HG03135 (cell line): Measurements from ENCODE around the gene MLX.
"Not testable (repeated sequence)": the region's sequence is repeated elsewhere in the genome, so short reads cannot be mapped to it uniquely, and the experiment has no call there.

Experiments
- ATAC-seq: cut with Tn5 transposase; IDR thresholded peaks from one replicate; pipeline ENCODE4 v1.9.1; 2021; ENCODE audit warnings: mild to moderate bottlenecking, moderate library complexity; ENCODE audit not compliant: unreplicated experiment

MLX gene

GRCh38 chr17:42554250-42555121, 12.4 kb upstream of the MLX start:
- ATAC-seq: peak; percentile 60

GRCh38 chr17:42555122-42555622, 11.7 kb upstream of the MLX start:
- ATAC-seq: no peak

GRCh38 chr17:42555961-42556617, 10.8 kb upstream of the MLX start:
- not testable (repeated sequence) for ATAC-seq

DNA sequence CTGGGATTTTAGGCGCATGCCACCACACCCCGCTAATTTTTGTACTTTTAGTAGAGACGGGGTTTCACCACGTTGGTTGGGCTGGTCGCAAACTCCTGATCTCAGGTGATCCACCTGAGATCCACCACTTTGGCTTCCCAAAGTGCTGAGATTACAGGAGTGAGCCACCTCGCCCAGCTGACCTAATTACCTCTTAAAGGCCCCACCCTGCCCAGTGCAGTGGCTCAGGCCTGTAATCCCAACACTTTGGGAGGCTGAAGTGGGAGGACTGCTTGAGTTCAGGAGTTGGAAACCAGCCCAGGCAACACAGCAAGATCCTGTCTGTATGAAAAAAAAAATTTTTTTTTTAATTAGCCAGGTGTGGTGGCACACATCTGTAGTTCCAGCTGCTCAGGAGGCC, 7.8 kb upstream of the MLX start:
- no peak for ATAC-seq

GRCh38 chr17:42560246-42560645, 6.7 kb upstream of the MLX start:
- no peak for ATAC-seq

DNA sequence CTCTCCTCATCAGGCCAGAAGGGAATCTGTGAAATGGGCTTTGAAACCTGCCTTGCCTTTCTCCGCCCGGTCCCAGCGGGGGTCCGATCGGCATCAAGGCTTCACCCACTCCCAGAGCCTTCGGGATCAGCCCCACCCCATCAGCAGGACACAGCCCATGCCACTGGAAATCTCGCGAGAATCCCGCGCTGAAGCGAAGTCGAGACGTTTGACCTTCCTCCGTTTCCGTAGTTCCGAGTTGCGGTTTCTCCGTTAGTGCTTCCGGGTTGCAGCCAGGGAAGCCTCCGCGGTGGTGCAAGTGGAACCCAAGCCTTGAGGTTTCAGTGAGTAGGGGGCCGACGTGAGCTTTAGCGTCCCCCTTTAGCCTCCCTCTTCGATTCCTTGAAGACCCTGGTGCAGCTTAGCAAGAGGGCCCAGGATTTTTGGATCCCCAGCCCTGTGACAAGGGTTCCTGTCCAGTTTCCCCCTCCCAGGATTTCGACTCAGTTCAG, 5.0 kb upstream of the MLX start, which contains the start of gene COASY:
TSS of gene COASY (plus strand) at position 252 of the 491 bp plus-strand sequence. CDS start 475 bp downstream, outside the sequence.
- ATAC-seq: no peak

DNA sequence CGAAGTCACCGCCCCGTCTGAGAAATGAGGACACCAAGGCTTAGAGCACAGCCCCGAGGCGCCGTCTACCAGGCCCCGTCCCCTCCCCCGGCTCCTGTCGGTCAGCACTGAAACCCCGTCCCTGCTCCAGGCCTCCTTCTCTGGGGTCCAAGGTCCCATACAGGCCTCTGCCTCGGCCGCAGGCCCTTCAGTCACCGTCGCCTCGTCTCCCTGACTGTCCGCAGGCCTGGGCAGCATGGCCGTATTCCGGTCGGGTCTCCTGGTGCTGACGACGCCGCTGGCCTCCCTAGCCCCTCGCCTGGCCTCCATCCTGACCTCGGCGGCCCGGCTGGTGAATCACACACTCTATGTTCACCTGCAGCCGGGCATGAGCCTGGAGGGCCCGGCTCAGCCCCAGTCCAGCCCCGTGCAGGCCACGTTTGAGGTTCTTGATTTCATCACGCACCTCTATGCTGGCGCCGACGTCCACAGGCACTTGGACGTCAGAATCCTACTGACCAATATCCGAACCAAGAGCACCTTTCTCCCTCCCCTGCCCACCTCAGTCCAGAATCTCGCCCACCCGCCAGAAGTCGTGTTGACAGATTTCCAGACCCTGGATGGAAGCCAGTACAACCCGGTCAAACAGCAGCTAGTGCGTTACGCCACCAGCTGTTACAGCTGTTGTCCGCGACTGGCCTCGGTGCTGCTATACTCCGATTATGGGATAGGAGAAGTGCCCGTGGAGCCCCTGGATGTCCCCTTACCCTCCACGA, 4.3 kb upstream of the MLX start:
- no peak for ATAC-seq

GRCh38 chr17:42563143-42563509, 3.8 kb upstream of the MLX start:
- ATAC-seq: no peak

- no peak for ATAC-seq
Observed at GRCh38 chr17:42563543-42563942, 3.4 kb upstream of the MLX start.

GRCh38 chr17:42563950-42564349, 3.0 kb upstream of the MLX start:
- ATAC-seq: no peak

DNA sequence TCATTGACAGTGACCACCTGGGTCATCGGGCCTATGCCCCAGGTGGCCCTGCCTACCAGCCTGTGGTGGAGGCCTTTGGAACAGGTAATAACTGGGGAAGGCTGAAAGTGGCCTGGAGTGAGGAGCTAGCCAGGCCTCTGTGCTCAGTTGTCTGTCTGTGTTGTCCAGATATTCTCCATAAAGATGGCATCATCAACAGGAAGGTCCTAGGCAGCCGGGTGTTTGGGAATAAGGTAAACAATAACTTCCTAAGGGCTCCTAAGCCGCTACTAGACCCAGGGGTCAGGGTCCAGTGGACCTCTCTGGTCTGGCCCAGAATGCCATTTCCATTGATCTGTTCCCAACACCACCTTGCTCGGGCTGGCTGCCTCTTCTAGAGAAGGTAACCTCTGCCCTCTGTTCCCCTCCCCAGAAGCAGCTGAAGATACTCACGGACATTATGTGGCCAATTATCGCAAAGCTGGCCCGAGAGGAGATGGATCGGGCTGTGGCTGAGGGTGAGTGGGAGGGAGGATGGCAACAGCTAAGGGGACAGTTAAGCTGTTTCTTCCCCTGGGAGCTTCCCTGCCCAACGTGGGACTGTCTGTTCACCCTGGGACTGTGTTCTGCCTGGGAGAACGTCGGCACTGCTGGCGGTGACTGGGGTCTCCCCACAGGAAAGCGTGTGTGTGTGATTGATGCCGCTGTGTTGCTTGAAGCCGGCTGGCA, 1.9 kb upstream of the MLX start:
- ATAC-seq: no peak

- no peak for ATAC-seq
Observed at GRCh38 chr17:42565523-42566214, 1.2 kb upstream of the MLX start.

DNA sequence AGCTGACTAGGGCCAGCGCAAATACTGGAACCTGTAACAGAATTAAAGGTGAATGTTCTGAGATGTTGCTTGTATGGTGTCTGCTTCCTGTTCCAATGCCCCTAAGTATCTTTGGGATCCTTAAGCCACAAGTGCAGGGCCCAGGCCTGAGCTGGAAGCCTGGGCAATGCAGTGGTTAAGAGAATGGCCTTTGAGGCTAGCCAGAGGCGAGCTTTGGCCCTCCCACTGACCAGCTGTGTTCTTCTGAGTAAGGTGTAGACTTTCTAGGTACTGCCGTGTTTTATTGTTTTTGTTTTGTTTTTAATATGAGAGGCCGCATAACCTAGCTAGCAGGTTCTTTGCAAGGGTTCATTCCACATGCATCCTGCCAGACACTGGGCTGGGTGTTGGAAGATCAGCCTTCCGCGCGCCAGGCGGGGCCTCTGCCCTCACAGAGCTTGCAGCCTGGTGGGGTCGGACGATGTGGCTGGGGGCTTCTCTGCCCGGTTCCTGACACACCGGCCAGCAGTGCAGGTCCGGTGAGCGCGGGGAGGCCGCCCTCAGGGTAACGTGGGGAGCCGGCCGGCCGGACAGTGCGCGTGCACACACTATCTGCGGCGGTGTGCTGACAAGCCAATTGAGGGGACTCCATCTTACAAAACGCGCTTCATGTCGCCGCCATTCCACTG, 551 bp upstream of the MLX start:
- ATAC-seq: no peak

- ATAC-seq: no peak
Observed at GRCh38 chr17:42568341-42569111, 1.6 kb downstream of the MLX start.

DNA sequence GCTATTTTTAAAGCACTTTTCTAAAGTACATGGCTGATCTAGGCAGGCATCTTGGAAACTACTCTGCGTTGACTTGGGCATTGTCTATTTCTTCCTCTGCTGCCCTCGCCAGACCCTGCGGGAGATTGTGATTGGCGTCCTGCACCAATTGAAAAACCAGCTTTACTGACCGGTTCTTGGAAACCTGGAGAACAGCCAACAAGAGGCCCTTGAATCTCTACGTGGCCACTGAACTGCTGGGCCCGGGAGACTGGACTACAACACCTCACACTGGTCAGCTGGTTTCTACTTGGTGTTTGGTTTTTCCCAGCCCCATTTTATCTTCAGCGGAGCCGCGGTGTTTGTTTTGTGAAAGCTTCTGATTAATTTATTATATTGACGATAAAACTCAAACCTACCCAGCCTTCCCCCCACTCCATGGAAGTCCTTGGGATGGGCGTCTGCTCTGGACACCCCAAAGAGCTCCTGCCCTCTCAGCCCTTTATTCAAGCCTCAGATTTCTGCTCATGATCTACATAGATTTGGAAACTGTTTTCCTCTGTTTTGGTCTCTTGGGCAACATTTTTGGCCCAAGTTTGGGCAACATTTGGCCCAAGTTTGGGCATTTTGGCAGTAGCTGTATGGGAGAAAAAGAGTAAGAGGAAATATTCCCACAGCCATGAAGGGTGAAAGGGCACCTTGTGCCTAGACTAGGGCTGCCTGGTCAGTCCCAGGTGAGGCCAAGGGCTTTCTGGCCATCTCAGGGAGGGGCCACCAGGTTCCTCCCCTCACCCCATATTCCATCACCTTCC, 4.7 kb downstream of the MLX start:
- no peak for ATAC-seq

GRCh38 chr17:42573095-42573494, 6.2 kb downstream of the MLX start:
- ATAC-seq: no peak

DNA sequence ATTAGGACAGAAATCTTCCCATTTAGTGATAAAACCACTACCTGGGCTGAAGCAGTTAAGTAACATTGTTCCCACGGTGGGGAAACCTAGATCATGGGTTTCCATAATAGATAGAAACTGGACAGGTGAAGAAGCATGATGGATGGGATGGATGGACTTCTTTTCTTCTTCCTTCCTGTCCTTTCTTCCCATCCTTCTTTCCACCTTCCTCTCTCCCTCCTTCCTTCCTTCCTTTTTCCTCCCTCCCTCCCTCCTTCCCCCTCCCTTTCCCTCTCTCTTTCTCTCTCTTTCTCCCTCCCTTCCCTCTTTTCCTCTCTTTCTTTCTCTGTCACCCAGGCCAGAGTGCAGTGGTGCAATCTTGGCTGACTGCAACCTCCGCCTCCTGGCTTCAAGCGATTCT, 7.6 kb downstream of the MLX start:
- no peak for ATAC-seq

GRCh38 chr17:42577140-42577531, 10.2 kb downstream of the MLX start:
- ATAC-seq: no peak
